ENCODE measurements around the gene CHID1. TPM values are rescaled to one million over a fixed set of nuclear protein-coding genes. Genes with fewer than 3 reads are reported as not detected.
A peak's percentile ranks its signal among the peaks of the same experiment; 100 is the strongest.

The CHID1 gene
- total RNA-seq, 1 donor: 48.9 TPM

DNA sequence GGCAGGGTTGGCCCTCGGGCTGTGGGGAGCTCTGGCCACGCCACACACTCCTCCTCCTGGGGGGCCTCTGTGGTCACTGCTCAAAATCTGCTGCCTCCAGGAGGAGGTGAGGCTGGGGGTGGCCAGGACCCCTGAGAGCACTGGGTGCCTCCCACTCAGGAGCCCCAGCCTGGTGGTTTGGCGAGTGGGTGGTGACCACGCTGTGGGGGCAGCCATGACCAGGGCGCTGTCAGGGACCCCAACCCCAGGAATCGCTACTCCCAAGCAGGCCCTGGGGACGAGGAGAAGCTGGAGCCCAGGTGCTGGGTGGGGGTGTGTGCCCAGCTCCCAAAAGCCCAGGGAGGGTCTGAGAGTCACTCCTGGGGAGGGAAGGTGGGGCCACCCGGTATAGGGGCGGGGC, 37.8 kb downstream of the CHID1 start:
- H3K36me3 ChIP-seq (ENCODE audit: insufficient read depth, low read length): peaks cover 5% of the 10 kb centered on the region
- DNase-seq (ENCODE audit: insufficient read length, low spot score, missing footprints): no peak
- no peak for TF ChIP-seq CTCF (IDR thresholded peaks at IDR 0.05; ENCODE audit: extremely low read depth, low read depth, low read length)

DNA sequence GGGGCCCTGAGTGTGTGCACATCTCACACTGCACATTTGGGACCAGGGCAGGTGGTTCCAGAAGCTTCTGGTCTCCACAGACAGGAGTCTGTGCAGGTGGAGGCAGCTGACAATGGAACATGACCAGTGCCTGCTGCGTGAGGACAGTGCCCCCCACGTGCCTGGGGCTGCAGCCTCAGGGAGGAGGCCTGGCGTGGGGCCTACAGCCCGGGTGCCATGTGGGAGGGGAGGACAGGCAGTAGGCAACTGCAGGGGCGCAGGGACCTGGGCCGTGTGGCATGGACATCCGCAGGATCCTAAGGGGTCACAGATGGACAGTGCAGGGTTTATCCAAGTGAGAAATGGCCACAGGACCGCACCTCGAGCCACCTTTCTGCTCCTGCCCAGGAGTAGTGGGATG, 39.1 kb downstream of the CHID1 start:
- DNase-seq (ENCODE audit: insufficient read length, low spot score, missing footprints): no peak
- no peak for TF ChIP-seq CTCF (IDR thresholded peaks at IDR 0.05; ENCODE audit: extremely low read depth, low read depth, low read length)
- Histone ChIP-seq H3K79me2 (ENCODE audit: insufficient read depth, low read length) (no peaks in the 10 kb centered on the region), H3K36me3 (ENCODE audit: insufficient read depth, low read length) (peaks cover 5% of the 10 kb centered on the region), H3K27ac (ENCODE audit: low read depth, low read length) (no peak overlapping the region), H4K20me1 (ENCODE audit: insufficient read depth, low read length) (peaks cover 19% of the 10 kb centered on the region), H3K4me1 (ENCODE audit: insufficient read depth, low read length) (peaks cover 2% of the 10 kb centered on the region), H3K4me3 (ENCODE audit: insufficient read depth, low read length) (no peak overlapping the region), H3K9me3 (ENCODE audit: low read depth, low read length) (no peaks in the 10 kb centered on the region), H3K4me2 (ENCODE audit: insufficient read depth, low read length) (no peak overlapping the region), H2AFZ (ENCODE audit: low read length) (no peak overlapping the region), H3K27me3 (ENCODE audit: insufficient read depth, low read length) (no peaks in the 10 kb centered on the region)

More for the DNA sequence above, 37.8 kb downstream of the CHID1 start:
- no peak overlapping the region for H3K4me3 ChIP-seq (ENCODE audit: insufficient read depth, low read length)
- peaks cover 11% of the 10 kb centered on the region for H4K20me1 ChIP-seq (ENCODE audit: insufficient read depth, low read length)
- H3K27me3 ChIP-seq (ENCODE audit: insufficient read depth, low read length): no peaks in the 10 kb centered on the region
- peaks cover 2% of the 10 kb centered on the region for H3K4me1 ChIP-seq (ENCODE audit: insufficient read depth, low read length)
- H3K4me2 ChIP-seq (ENCODE audit: insufficient read depth, low read length): no peak overlapping the region
- H3K79me2 ChIP-seq (ENCODE audit: insufficient read depth, low read length): no peaks in the 10 kb centered on the region
- no peak overlapping the region for H2AFZ ChIP-seq (ENCODE audit: low read length)
- H3K27ac ChIP-seq (ENCODE audit: low read depth, low read length): no peak overlapping the region
- H3K9me3 ChIP-seq (ENCODE audit: low read depth, low read length): no peaks in the 10 kb centered on the region

- Histone ChIP-seq H3K27ac (ENCODE audit: low read depth, low read length) (no peak overlapping the region), H4K20me1 (ENCODE audit: insufficient read depth, low read length) (peaks cover 26% of the 10 kb centered on the region), H3K79me2 (ENCODE audit: insufficient read depth, low read length) (no peaks in the 10 kb centered on the region), H2AFZ (ENCODE audit: low read length) (no peak overlapping the region), H3K36me3 (ENCODE audit: insufficient read depth, low read length) (peaks cover 14% of the 10 kb centered on the region), H3K4me1 (ENCODE audit: insufficient read depth, low read length) (peaks cover 2% of the 10 kb centered on the region), H3K9me3 (ENCODE audit: low read depth, low read length) (no peaks in the 10 kb centered on the region), H3K4me2 (ENCODE audit: insufficient read depth, low read length) (no peak overlapping the region), H3K4me3 (ENCODE audit: insufficient read depth, low read length) (no peak overlapping the region), H3K27me3 (ENCODE audit: insufficient read depth, low read length) (no peaks in the 10 kb centered on the region)
- no peak for DNase-seq (ENCODE audit: insufficient read length, low spot score, missing footprints)
- no peak for TF ChIP-seq CTCF (IDR thresholded peaks at IDR 0.05; ENCODE audit: extremely low read depth, low read depth, low read length)
Observed at GRCh38 chr11:870418-870817, 40.2 kb downstream of the CHID1 start.

- peak; percentile 94 for DNase-seq (ENCODE audit: insufficient read length, low spot score, missing footprints)
- Histone ChIP-seq H2AFZ (ENCODE audit: low read length) (no peak overlapping the region), H3K4me2 (ENCODE audit: insufficient read depth, low read length) (no peak overlapping the region), H3K9me3 (ENCODE audit: low read depth, low read length) (no peaks in the 10 kb centered on the region), H3K27ac (ENCODE audit: low read depth, low read length) (no peak overlapping the region), H3K36me3 (ENCODE audit: insufficient read depth, low read length) (peaks cover 15% of the 10 kb centered on the region), H3K4me1 (ENCODE audit: insufficient read depth, low read length) (peaks cover 2% of the 10 kb centered on the region), H3K4me3 (ENCODE audit: insufficient read depth, low read length) (no peak overlapping the region), H3K27me3 (ENCODE audit: insufficient read depth, low read length) (no peaks in the 10 kb centered on the region), H4K20me1 (ENCODE audit: insufficient read depth, low read length) (peaks cover 26% of the 10 kb centered on the region), H3K79me2 (ENCODE audit: insufficient read depth, low read length) (no peaks in the 10 kb centered on the region)
- no peak for TF ChIP-seq CTCF (IDR thresholded peaks at IDR 0.05; ENCODE audit: extremely low read depth, low read depth, low read length)
Observed at GRCh38 chr11:870127-870413, 40.5 kb downstream of the CHID1 start.

Data from osteoblast (primary cell).